Trophoblast cell (in vitro differentiated cells and primary cell): ENCODE data around the gene KIF21A.
"Not testable (repeated sequence)": the region's sequence is repeated elsewhere in the genome, so short reads cannot be mapped to it uniquely, and the experiment has no call there.

Experiments
- DNase-seq, 2 donors: peaks; one replicate each; pipeline ENCODE4 v3.0.0-alpha.2; 2016
- H2AFZ ChIP-seq: 2 replicates; pipeline ENCODE4 v1.6.1; 2013; ENCODE audit warnings: low read length, moderate library complexity, mild to moderate bottlenecking; ENCODE audit not compliant: insufficient read depth, poor library complexity
- H2AK5ac ChIP-seq: 2 replicates; pipeline ENCODE4 v1.6.1; 2013; ENCODE audit warnings: mild to moderate bottlenecking, low read length
- H2BK120ac ChIP-seq: 2 replicates; pipeline ENCODE4 v1.6.1; 2013; ENCODE audit warnings: low read length, mild to moderate bottlenecking, moderate library complexity; ENCODE audit not compliant: insufficient read depth, poor library complexity
- H2BK12ac ChIP-seq: 2 replicates; pipeline ENCODE4 v1.6.1; 2013; ENCODE audit warnings: mild to moderate bottlenecking, low read length, moderate library complexity
- H2BK5ac ChIP-seq: 2 replicates; pipeline ENCODE4 v1.6.1; 2013; ENCODE audit warnings: low read length, low read depth, moderate library complexity, mild to moderate bottlenecking; ENCODE audit not compliant: poor library complexity
- H3K14ac ChIP-seq: 2 replicates; pipeline ENCODE4 v1.6.1; 2013; ENCODE audit warnings: mild to moderate bottlenecking, low read length
- H3K18ac ChIP-seq: 2 replicates; pipeline ENCODE4 v1.6.1; 2013; ENCODE audit warnings: mild to moderate bottlenecking, low read length
- H3K23ac ChIP-seq: 2 replicates; pipeline ENCODE4 v1.6.1; 2013; ENCODE audit warnings: low read length
- H3K27ac ChIP-seq: 2 replicates; pipeline ENCODE4 v1.5.1; 2013; ENCODE audit warnings: low read depth, mild to moderate bottlenecking, inconsistent platforms, low read length, moderate library complexity
- H3K27me3 ChIP-seq: 2 replicates; pipeline ENCODE4 v1.6.1; 2013; ENCODE audit warnings: inconsistent platforms, mild to moderate bottlenecking, low read length, moderate library complexity; ENCODE audit not compliant: insufficient read depth
- H3K36me3 ChIP-seq, 2 experiments: 1 replicate in 1 of 2; 2 replicates in 1 of 2; pipeline ENCODE4 v1.6.1; 2013; ENCODE audit warnings: low read length in 2 of 2, mild to moderate bottlenecking in 2 of 2, moderate library complexity in 1 of 2; ENCODE audit not compliant: insufficient read depth in 2 of 2, control insufficient read depth in 1 of 2
- H3K4ac ChIP-seq: 2 replicates; pipeline ENCODE4 v1.6.1; 2013; ENCODE audit warnings: low read depth, mild to moderate bottlenecking, low read length, moderate library complexity
- H3K4me1 ChIP-seq, 2 experiments: 1 replicate in 1 of 2; 2 replicates in 1 of 2; pipeline ENCODE4 v1.6.1; 2013; ENCODE audit warnings: low read length in 2 of 2, mild to moderate bottlenecking in 2 of 2, moderate library complexity in 1 of 2; ENCODE audit not compliant: insufficient read depth in 2 of 2, control insufficient read depth in 1 of 2
- H3K4me2 ChIP-seq: 2 replicates; pipeline ENCODE4 v1.6.1; 2013; ENCODE audit warnings: inconsistent platforms, mild to moderate bottlenecking, low read length, moderate library complexity
- H3K4me3 ChIP-seq: 2 replicates; pipeline ENCODE4 v1.5.1; 2013; ENCODE audit warnings: mild to moderate bottlenecking, low read depth, low read length, inconsistent platforms
- H3K79me1 ChIP-seq: one replicate; pipeline ENCODE4 v1.6.1; 2013; ENCODE audit warnings: low read length
- H3K79me2 ChIP-seq: 2 replicates; pipeline ENCODE4 v1.6.1; 2013; ENCODE audit warnings: low read length, mild to moderate bottlenecking; ENCODE audit not compliant: control insufficient read depth, insufficient read depth, poor library complexity
- H3K9ac ChIP-seq: 2 replicates; pipeline ENCODE4 v1.6.1; 2013; ENCODE audit warnings: mild to moderate bottlenecking, low read length
- H3K9me3 ChIP-seq: 2 replicates; pipeline ENCODE4 v1.6.1; 2013; ENCODE audit warnings: low read depth, mild to moderate bottlenecking, control low read depth, inconsistent platforms, low read length; ENCODE audit not compliant: insufficient read depth
- H4K12ac ChIP-seq: 2 replicates; pipeline ENCODE4 v1.6.1; 2013; ENCODE audit warnings: low read depth, mild to moderate bottlenecking, low read length, moderate library complexity
- H4K8ac ChIP-seq: 2 replicates; pipeline ENCODE4 v1.6.1; 2013; ENCODE audit warnings: low read depth, mild to moderate bottlenecking, low read length, moderate library complexity
- H4K91ac ChIP-seq: one replicate; pipeline ENCODE4 v1.6.1; 2013; ENCODE audit warnings: low read depth, mild to moderate bottlenecking, low read length, moderate library complexity
- WGBS: extraction: QIAGEN DNeasy Blood & Tissue Kit; methylation state at CpG from one replicate; pipeline ENCODE4 v1.1.7; 2013; ENCODE audit warnings: missing lambda C conversion rate; ENCODE audit not compliant: insufficient read length, insufficient coverage; ENCODE audit errors: extremely low coverage; 5-methylcytosine and 5-hydroxymethylcytosine counted together

Gene KIF21A

DNA sequence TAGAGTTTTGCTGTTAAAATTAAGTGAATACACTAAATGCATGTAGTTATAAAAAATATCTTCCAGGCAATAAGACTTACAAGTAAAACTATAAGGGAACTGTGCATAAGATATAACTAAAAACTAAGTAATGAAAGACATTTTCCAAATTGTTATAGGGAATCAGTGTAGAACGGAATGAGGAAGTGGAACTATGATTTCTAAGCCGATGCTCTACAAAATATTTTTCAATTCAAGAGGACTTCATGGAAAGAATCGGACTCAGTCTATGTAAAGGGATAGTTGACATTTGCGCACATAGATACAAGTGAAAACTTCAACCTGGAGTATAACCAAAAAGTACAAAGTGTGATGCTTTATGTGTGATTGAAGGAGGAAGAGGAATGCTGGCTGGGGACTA, 40.1 kb upstream of the KIF21A start:
- Histone ChIP-seq H3K14ac (no peak overlapping the region), H3K9me3 (no peaks in the 10 kb centered on the region), H2BK120ac (no peak overlapping the region), H2AK5ac (no peak overlapping the region), H4K91ac (no peak overlapping the region), H3K27me3 (no peaks in the 10 kb centered on the region), H4K8ac (no peak overlapping the region), H3K4me3 (no peak overlapping the region), H3K18ac (no peak overlapping the region), H3K9ac (no peak overlapping the region), H3K27ac (no peak overlapping the region), H3K4ac (no peak overlapping the region), H2BK12ac (no peak overlapping the region), H4K12ac (no peak overlapping the region), H3K23ac (no peak overlapping the region), H3K36me3 (no peaks in the 10 kb centered on the region), H3K79me2 (no peaks in the 10 kb centered on the region), H2BK5ac (no peak overlapping the region), H2AFZ (no peak overlapping the region), H3K4me2 (no peak overlapping the region), H3K4me1 (no peaks in the 10 kb centered on the region), H3K79me1 (no peaks in the 10 kb centered on the region)
- DNase-seq, result no peak
- WGBS, result no CpG with 5 or more reads among the region's 4 CpGs

DNA sequence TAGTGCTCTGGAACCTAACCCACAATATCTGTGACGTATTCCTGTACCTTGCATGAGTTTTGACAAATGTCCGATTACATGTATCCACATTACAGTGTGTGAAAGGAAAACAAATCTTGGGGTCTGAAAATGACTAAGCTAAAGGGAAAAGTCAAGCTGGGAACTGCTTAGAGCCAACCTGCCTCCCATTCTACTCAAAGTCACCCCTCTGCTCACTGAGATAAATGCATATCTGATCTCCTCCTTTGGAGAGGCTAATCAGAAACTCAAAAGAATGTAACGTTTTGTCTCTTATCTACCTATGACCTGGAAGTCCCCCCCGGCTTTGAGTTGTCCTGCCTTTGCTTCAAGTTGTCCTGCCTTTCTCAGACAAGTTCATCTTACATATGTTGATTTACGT, 34.0 kb upstream of the KIF21A start:
- no peak overlapping the region for H4K8ac ChIP-seq

DNA sequence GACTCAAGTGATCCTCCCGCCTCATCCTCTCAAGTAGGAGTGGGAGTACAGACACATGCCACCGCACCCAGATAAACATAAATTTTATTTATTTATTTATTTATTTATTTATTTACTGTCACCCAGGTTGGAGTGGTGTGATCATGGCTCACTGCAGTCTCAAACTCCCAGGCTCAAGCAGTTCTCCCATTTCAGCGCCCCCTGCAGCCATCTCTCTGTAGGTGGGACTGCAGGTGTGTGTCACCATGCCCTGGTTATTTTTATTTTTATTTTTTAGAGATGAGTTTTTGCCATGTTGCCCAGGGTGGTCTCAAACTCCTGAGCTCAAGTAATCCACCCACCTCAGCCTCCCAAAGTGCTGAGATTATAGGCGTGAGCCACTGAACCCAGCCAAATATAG, 33.2 kb upstream of the KIF21A start:
- no CpG with 5 or more reads among the region's 4 CpGs for WGBS
- no peak overlapping the region for H2BK120ac ChIP-seq
- no peaks in the 10 kb centered on the region for H3K27me3 ChIP-seq
- H4K8ac ChIP-seq, result no peak overlapping the region
- no peaks in the 10 kb centered on the region for H3K36me3 ChIP-seq
- no peak overlapping the region for H2AFZ ChIP-seq
- H3K18ac ChIP-seq, result no peak overlapping the region
- no peak overlapping the region for H3K27ac ChIP-seq
- H2BK12ac ChIP-seq, result no peak overlapping the region
- H3K79me1 ChIP-seq, result no peaks in the 10 kb centered on the region
- H3K79me2 ChIP-seq, result no peaks in the 10 kb centered on the region
- no peak overlapping the region for H3K23ac ChIP-seq
- no peak overlapping the region for H3K4ac ChIP-seq
- no peak overlapping the region for H4K12ac ChIP-seq
- no peaks in the 10 kb centered on the region for H3K9me3 ChIP-seq
- no peak overlapping the region for H3K14ac ChIP-seq
- H4K91ac ChIP-seq, result no peak overlapping the region
- no peak overlapping the region for H2AK5ac ChIP-seq
- H3K4me2 ChIP-seq, result no peak overlapping the region
- H3K4me3 ChIP-seq, result no peak overlapping the region
- H3K9ac ChIP-seq, result no peak overlapping the region
- no peak for DNase-seq
- H3K4me1 ChIP-seq, result no peaks in the 10 kb centered on the region
- no peak overlapping the region for H2BK5ac ChIP-seq

More for the DNA sequence above, 34.0 kb upstream of the KIF21A start:
- Histone ChIP-seq H3K36me3 (no peaks in the 10 kb centered on the region), H3K9ac (no peak overlapping the region), H4K12ac (no peak overlapping the region), H3K27ac (no peak overlapping the region), H3K79me1 (no peaks in the 10 kb centered on the region), H2AFZ (no peak overlapping the region), H2AK5ac (no peak overlapping the region), H4K91ac (no peak overlapping the region), H3K4me2 (no peak overlapping the region), H3K27me3 (no peaks in the 10 kb centered on the region), H3K23ac (no peak overlapping the region), H3K79me2 (no peaks in the 10 kb centered on the region), H3K9me3 (no peaks in the 10 kb centered on the region), H2BK120ac (no peak overlapping the region), H3K4ac (no peak overlapping the region), H3K18ac (no peak overlapping the region), H3K4me3 (no peak overlapping the region), H3K4me1 (no peaks in the 10 kb centered on the region), H3K14ac (no peak overlapping the region), H2BK5ac (no peak overlapping the region), H2BK12ac (no peak overlapping the region)
- no peak for DNase-seq
- no CpG with 5 or more reads among the region's 5 CpGs for WGBS

DNA sequence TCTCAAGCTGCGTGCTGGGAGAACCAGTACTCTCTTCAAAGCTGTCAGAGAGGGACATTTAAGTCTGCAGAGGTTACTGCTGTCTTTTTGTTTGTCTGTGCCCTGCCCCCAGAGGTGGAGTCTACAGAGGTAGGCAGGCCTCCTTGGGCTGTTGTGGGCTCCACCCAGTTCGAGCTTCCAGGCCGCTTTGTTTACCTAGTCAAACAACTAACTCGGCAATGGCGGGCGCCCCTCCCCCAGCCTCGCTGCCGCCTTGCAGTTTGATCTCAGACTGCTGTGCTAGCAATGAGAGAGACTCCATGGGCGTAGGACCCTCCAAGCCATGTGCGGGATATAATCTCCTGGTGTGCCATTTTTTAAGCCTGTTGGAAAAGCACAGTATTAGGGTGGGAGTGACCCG, 32.2 kb upstream of the KIF21A start:
- H3K9me3 ChIP-seq, H3K23ac ChIP-seq, H3K36me3 ChIP-seq, H2AK5ac ChIP-seq, H3K27me3 ChIP-seq, H3K79me2 ChIP-seq, H3K4ac ChIP-seq, H4K8ac ChIP-seq, H3K79me1 ChIP-seq, H3K27ac ChIP-seq, H2AFZ ChIP-seq, H2BK12ac ChIP-seq, H3K14ac ChIP-seq, H3K4me3 ChIP-seq, H4K91ac ChIP-seq, H3K18ac ChIP-seq, H3K4me2 ChIP-seq, H3K4me1 ChIP-seq, H3K9ac ChIP-seq, H2BK5ac ChIP-seq, H2BK120ac ChIP-seq, H4K12ac ChIP-seq, DNase-seq: not testable (repeated sequence)
- WGBS, result no CpG with 5 or more reads among the region's 11 CpGs
